ACHN (cell line): Measurements from ENCODE around the gene CKLF.
"Not testable (repeated sequence)": the region's sequence is repeated elsewhere in the genome, so short reads cannot be mapped to it uniquely, and the experiment has no call there.

ENCODE experiments used
- DNase-seq: peaks from one replicate; pipeline ENCODE4 v3.0.0-alpha.2; 2015
- in situ Hi-C: cut with HindIII; loops from 2 replicates; pipeline ENCODE4 v1.10.0; 2017; ENCODE audit warnings: low sequenced_read_pairs, low pct_ligation_motif_present, low pct_unique_long_range_greater_than_20kb

CKLF gene

DNA sequence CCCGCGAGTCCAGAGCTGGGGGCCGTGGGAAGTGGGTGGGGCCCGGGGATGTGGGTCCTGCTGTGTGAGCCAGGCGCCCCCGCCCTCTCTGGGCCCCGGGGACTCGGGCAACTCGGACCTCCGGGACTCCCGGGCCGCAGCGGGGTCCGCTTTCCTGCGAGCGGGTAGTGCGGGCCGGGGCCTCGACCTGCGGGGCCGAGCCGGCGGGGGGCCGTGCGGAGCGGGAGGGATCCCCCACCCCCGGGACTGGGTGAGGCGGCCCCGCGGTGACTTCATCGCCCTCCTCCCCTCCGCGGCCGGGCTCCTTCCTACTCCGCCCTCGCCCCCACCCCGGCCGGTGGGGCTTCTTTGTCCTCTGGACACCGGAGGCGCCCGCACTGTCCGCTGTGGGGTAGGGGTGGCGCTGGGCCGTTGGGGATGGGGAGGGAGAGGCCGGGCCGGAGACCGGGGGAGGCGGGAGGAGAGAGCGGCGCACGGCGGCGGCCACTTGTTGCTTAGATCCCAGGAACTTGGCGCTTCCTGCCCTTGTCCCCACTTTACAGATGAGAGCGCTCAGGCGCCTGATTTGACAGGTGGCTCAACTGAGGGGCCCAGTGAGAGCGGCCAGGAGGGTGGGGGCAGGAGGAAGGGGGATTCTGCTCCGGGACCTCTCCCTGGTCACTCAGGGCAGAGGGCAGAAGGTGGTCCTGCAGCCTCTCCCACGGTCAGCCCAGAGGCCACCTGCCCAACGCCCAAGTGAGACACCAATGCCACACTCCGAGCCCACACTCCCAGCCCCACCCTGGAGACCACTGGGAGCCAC, 53.0 kb downstream of the CKLF start:
- in situ Hi-C loops, result no loop called here
- peak; percentile 63 for DNase-seq

DNA sequence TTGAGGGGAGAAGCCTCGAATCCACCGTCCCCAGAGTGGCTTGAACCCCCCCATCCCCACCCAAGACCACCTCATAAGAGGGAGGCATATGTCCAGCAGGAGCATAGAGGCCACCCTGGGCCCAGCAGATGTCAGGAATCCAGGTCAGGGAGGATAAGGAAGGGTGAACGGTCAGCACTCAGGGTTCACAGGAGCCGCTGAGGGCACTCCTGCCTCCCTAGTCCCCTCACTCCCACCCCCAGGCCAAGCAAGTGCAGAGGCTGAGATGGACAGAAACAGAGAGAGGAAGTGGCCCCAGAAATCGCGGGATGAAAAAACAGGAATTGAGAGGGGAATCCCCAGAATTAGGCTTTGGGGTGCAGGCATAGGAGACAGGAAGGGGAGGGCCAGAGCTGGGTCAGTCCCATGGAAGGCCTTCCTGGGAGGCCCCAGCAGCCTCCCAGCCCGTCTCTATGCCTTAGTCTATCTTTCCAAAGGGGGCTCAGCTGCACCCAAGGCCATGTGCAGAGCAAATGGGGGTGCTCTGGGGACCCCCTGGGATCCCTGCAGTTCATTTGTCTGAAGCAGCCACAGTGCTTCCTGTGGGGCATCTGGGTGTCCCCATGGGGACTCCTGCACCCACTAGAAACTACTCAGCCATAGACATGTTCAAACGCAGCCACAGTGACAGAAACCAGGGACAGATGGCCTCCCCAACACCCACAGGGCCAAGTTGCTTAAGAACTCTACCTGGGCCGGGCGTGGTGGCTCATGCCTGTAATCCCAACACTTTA, 53.8 kb downstream of the CKLF start:
- in situ Hi-C loops, result no loop called here
- DNase-seq, result no peak

DNA sequence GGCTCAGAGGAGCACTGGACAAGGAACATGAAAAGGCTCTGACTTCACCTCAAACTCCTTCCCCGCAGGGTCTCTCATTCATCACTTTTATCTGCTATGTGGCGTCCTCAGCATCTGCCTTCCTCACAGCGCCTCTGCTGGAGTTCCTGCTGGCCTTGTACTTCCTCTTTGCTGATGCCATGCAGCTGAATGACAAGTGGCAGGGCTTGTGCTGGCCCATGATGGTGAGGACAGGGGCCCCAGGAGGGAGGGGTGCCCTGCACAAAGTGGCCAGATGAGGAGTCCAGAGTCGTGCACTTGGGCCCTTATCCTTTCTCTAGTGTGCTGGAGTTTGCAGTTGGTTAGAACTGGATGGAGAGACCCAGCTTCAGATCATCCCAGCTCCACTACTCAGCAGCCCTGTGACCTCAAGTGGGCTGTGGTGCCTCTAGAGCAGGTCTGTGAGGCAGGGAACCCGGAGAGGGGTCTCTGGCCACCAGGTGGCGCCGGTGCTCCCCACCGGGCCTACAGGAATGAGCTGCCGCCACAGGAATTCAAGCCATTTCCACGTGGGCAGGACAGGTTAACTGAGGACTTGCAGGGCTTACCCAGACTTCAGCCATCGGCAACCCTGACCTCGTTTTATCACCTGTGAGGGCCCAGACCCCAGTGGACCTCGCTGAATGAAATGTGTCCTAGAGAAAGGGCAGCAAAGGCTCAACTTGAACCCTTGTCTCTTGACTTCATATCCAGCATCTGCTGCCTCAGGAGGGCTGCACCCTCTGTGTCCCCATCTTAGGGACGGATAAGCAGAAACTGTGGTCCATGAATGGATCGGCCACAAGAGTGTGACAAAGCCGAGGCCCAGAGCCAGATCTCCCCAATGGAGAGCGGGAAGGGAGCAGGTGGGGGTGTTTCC, 56.1 kb downstream of the CKLF start:
- in situ Hi-C loops, result no loop called here
- peak; percentile 96 for DNase-seq

DNA sequence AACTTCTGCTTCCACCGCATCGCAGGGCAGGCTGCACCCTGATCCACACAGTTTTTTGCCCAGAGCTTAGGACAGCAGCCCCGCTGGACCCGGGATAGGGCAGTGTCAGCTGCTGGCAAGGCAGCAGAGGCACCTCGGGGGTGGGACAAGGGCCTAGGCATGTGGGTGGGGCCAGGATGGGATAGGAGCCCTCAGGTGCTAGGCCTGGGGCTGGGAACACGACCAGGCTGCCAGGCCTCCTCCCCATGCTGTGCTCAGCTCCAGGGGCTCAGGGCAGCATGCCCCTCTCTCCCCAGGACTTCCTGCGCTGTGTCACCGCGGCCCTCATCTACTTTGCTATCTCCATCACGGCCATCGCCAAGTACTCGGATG, 56.7 kb downstream of the CKLF start:
- in situ Hi-C loops, result no loop called here
- no peak for DNase-seq

DNA sequence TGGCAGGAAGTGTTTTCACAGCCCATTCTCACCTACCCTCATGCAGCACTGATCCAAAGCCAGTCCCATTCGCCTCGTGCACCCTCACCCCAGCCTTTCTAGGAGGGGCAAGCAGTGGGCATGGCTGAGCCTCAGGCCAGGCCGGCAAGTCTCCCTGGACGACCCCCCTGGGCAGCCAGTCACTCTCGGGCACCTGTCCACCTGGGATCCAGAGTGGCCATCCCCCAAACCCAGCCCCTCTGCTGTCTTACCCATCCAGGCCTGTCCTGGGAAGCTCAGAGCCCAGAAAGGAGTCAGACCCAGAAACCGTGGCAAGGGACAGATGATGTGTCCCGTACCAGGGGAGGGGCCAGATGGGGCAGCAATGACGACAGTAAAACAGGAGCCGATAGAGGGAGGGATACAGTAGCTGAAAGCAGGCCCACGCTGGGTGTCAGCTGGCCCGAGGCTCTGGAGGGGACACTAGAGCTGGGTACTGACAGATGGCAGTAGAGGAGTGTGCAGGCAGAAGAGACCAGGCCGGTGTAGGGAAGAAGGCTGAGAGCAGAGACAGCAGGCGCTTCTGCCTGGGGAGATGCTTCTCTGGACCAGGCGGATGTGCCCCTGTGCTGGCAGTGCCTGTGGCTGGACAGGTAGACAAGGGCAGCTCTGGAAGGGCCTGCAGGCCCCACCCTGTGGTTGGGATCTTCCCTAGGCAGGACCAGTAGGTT, 57.9 kb downstream of the CKLF start:
- DNase-seq, result no peak
- in situ Hi-C loops, result no loop called here

DNA sequence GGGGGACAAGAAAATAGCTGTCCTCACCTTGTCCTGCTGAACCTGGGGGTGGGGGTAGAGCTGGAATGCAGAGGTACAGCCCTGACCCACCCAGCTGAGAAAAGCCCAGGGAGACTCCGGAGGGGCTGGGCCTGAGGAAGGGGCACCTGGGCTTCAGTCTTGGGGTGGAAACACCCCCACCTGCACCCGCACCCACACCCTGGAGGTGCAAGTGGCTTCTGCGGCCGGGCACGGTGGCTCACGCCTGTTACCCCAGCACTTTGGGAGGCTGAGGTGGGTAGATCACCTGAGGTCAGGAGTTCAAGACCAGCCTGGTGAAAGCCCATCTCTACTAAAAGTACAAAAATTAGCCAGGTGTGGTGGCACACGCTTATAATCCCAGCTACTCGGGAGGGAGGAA, 59.5 kb downstream of the CKLF start:
- in situ Hi-C loops, result not testable (repeated sequence)

DNA sequence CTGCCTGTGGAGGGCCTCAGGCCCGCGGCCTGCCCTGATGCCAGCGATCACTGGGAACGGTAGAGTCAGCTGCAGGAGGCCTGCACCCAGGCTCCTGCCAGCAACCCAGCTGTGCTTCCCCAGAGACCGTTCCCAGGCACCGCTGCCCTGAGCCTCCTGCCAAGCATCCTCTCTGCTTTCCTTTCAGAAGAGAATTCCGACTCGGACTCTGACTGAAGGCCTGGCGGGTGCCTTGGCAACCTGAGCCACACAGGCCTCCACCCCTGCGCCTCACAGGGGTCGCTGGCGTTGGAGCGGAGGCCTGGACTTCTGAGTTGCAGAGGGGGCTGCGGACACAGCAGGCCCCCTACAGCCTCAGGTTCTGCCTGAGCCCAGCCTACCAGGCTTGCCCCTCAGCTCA, 60.0 kb downstream of the CKLF start:
- in situ Hi-C loops, result no loop called here
- DNase-seq, result no peak

More for the DNA sequence above, 59.5 kb downstream of the CKLF start:
- not testable (repeated sequence) for DNase-seq

DNA sequence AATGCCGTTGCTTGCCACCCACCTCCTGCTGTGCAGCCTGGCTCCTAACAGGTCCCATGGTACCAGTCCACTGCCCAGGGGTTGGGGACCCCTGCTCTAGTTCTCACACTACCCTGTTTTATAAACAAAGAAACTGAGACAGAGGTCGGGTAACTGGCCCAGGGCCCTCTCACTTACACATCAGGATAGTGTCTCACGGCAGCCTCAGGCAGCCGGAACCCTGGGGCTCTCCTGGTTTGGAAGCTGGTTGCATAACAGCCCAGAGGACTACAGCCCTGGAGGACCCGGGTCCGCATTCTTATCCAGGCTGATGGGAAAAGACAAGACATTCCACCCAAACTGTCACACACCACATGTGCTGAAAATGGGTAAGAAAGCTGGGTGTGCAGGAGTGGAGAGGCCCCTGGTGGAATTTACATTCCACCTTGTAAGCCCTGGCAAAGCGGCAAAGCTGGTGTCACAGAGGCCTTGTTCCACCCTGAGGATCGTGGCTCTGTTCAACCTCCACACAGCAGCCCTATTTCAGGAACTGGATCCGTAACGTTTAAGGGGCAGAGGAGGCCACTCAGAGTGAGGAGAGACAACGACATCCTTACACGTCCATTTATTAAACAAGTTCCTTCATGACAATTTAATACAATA, 61.9 kb downstream of the CKLF start:
- DNase-seq, result no peak
- in situ Hi-C loops, result no loop called here
